Gastroesophageal sphincter (tissue), 4 donors: ENCODE results near the gene GJD2. TPM values are rescaled to one million over a fixed set of nuclear protein-coding genes. Genes with fewer than 3 reads are reported as not detected.

Source experiments
- ATAC-seq: fragments of 150-250 bp; one replicate; pipeline ENCODE4 v1.9.1; 2016; ENCODE audit warnings: mild to moderate bottlenecking, moderate library complexity
- H3K27ac ChIP-seq, 4 donors: fragments of 200-600 bp; sonication (generic) in 3 of 4; 1 replicate in 3 of 4; 2 replicates in 1 of 4; pipeline ENCODE4 v1.5.1; 2016 to 2019
- H3K27me3 ChIP-seq: fragments of 200-600 bp; sonication (generic); one replicate; pipeline ENCODE4 v1.5.1; 2019
- H3K36me3 ChIP-seq, 2 donors: fragments of 200-600 bp; sonication (generic); one replicate each; pipeline ENCODE4 v1.5.1; 2019; ENCODE audit warnings: control low read depth in 1 of 2
- H3K4me1 ChIP-seq, 3 donors: fragments of 200-600 bp; sonication (generic); 1 replicate in 2 of 3; 2 replicates in 1 of 3; pipeline ENCODE4 v1.5.1; 2016 to 2019; ENCODE audit warnings: control low read depth in 2 of 3
- H3K4me3 ChIP-seq, 2 donors: fragments of 200-600 bp; sonication (generic); one replicate each; pipeline ENCODE4 v1.5.1; 2019; ENCODE audit warnings: mild to moderate bottlenecking in 1 of 2, moderate library complexity in 1 of 2
- H3K9me3 ChIP-seq, 3 donors: fragments of 200-600 bp; sonication (generic); one replicate each; pipeline ENCODE4 v1.5.1; 2017 to 2019; ENCODE audit warnings: control low read depth in 2 of 3
- EP300 ChIP-seq: sonication (generic); formaldehyde crosslinking; IDR thresholded peaks from one replicate; pipeline ENCODE4 v1.6.1; 2017; ENCODE audit warnings: antibody characterized with exemption, mild to moderate bottlenecking
- POLR2A ChIP-seq, 2 donors: fragments of 450-650 bp; IDR thresholded peaks; one replicate each; pipeline ENCODE4 v1.6.1; 2017; ENCODE audit warnings: antibody characterized with exemption in 2 of 2, mild to moderate bottlenecking in 2 of 2, moderate library complexity in 1 of 2
- POLR2AphosphoS5 ChIP-seq: sonication (generic); formaldehyde crosslinking; IDR thresholded peaks from one replicate; pipeline ENCODE4 v1.6.1; 2017; ENCODE audit warnings: antibody characterized with exemption
- WGBS, 2 donors: methylation state at CpG; one replicate each; pipeline ENCODE4 v1.1.5; 2018; ENCODE audit warnings: low coverage in 1 of 2; 5-methylcytosine and 5-hydroxymethylcytosine counted together
- total RNA-seq, 4 donors: library from RNA; depleted of rRNA; stranded (reverse); fragments of >200 nt; gene quantifications; one replicate each; pipeline ENCODE4 v1.1.0, GENCODE V29; 2016
- TF ChIP-seq, protein P1 (sequence below), 4 experiments: fragments of 200-600 bp in 2 of 4; fragments of 450-650 bp in 2 of 4; sonication (generic) in 1 of 4; IDR thresholded peaks; one replicate each; pipeline ENCODE4 v1.5.1; 2017 to 2019; ENCODE audit warnings: antibody characterized with exemption in 4 of 4, mild to moderate bottlenecking in 2 of 4, moderate library complexity in 2 of 4

GJD2 gene
- not detected for total RNA-seq

GRCh38 chr15:34754674-34755418, at the start of gene GJD2:
Gene GJD2, minus strand, starts transcription at chr15:34754998. Its CDS starts 510 bp downstream, at chr15:34754488.
- peaks cover 0 to 18% (median 8%) of the 10 kb centered on the region in 3 donors for H3K4me1 ChIP-seq
- no peaks in the 10 kb centered on the region for H3K9me3 ChIP-seq
- WGBS, 2 donors: 0% methylated on average over 3 to 9 of the region's 81 CpGs
- peak within 1 kb of the TSS in 1 of 2 donors; percentile 46 for H3K4me3 ChIP-seq
- no peaks in the 10 kb centered on the region for H3K36me3 ChIP-seq
- ATAC-seq: no peak
- peaks cover 65% of the 10 kb centered on the region for H3K27me3 ChIP-seq
- H3K27ac ChIP-seq: no peak within 1 kb of the TSS
- no peak for TF ChIP-seq POLR2AphosphoS5
- TF ChIP-seq, protein P1, sequence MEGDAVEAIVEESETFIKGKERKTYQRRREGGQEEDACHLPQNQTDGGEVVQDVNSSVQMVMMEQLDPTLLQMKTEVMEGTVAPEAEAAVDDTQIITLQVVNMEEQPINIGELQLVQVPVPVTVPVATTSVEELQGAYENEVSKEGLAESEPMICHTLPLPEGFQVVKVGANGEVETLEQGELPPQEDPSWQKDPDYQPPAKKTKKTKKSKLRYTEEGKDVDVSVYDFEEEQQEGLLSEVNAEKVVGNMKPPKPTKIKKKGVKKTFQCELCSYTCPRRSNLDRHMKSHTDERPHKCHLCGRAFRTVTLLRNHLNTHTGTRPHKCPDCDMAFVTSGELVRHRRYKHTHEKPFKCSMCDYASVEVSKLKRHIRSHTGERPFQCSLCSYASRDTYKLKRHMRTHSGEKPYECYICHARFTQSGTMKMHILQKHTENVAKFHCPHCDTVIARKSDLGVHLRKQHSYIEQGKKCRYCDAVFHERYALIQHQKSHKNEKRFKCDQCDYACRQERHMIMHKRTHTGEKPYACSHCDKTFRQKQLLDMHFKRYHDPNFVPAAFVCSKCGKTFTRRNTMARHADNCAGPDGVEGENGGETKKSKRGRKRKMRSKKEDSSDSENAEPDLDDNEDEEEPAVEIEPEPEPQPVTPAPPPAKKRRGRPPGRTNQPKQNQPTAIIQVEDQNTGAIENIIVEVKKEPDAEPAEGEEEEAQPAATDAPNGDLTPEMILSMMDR (IDR thresholded peaks at IDR 0.05): no peak
- TF ChIP-seq EP300: no peak
- no peak for TF ChIP-seq POLR2A (IDR thresholded peaks at IDR 0.05)

GRCh38 chr15:34804113-34804512, 49.3 kb upstream of the GJD2 start:
- TF ChIP-seq, protein P1 (IDR thresholded peaks at IDR 0.05): no peak
- TF ChIP-seq POLR2A (IDR thresholded peaks at IDR 0.05): no peak
- TF ChIP-seq EP300: no peak
- TF ChIP-seq POLR2AphosphoS5: no peak
- H3K4me1 ChIP-seq: peaks cover 0 to 6% (median 3%) of the 10 kb centered on the region in 3 donors
- H3K9me3 ChIP-seq: no peaks in the 10 kb centered on the region
- H3K27ac ChIP-seq: no peak overlapping the region
- whole genome bisulfite sequencing, 2 donors: 58 to 82% methylated on average over 2 of the region's 2 CpGs
- ATAC-seq: no peak
- H3K36me3 ChIP-seq: no peaks in the 10 kb centered on the region
- no peaks in the 10 kb centered on the region for H3K27me3 ChIP-seq
- no peak overlapping the region for H3K4me3 ChIP-seq

- no peak for TF ChIP-seq EP300
- TF ChIP-seq POLR2AphosphoS5: no peak
- TF ChIP-seq POLR2A (IDR thresholded peaks at IDR 0.05): no peak
- TF ChIP-seq, protein P1 (IDR thresholded peaks at IDR 0.05): no peak
- no peak for ATAC-seq
- no peak overlapping the region for H3K27ac ChIP-seq
- H3K27me3 ChIP-seq: no peaks in the 10 kb centered on the region
- H3K36me3 ChIP-seq: no peaks in the 10 kb centered on the region
- H3K4me3 ChIP-seq: no peak overlapping the region
- H3K9me3 ChIP-seq: no peaks in the 10 kb centered on the region
- 81 to 82% methylated on average over 3 to 6 of the region's 7 CpGs for WGBS, 2 donors
- H3K4me1 ChIP-seq: peaks cover 0 to 10% (median 3%) of the 10 kb centered on the region in 3 donors
Measured at GRCh38 chr15:34802803-34803750, 48.3 kb upstream of the GJD2 start.

- no peak overlapping the region for H3K27ac ChIP-seq
- peaks cover 0 to 10% (median 3%) of the 10 kb centered on the region in 3 donors for H3K4me1 ChIP-seq
- H3K36me3 ChIP-seq: no peaks in the 10 kb centered on the region
- H3K27me3 ChIP-seq: no peaks in the 10 kb centered on the region
- TF ChIP-seq, protein P1 (IDR thresholded peaks at IDR 0.05): no peak
- TF ChIP-seq POLR2A (IDR thresholded peaks at IDR 0.05) (no peak), POLR2AphosphoS5 (no peak), EP300 (no peak)
- no peaks in the 10 kb centered on the region for H3K9me3 ChIP-seq
- 80 to 90% methylated on average over 1 of the region's 1 CpG for WGBS, 2 donors
- ATAC-seq: no peak
- H3K4me3 ChIP-seq: no peak overlapping the region
Measured at GRCh38 chr15:34802371-34802770, 47.6 kb upstream of the GJD2 start.
